Progenitor cell of endocrine pancreas (in vitro differentiated cells): ENCODE data around the gene PRPSAP2. TPM values are rescaled to one million over a fixed set of nuclear protein-coding genes. Genes with fewer than 3 reads are reported as not detected.

Experiments used
- DNase-seq: peaks from one replicate; pipeline ENCODE4 v3.0.0; 2021; ENCODE audit warnings: low spot score; ENCODE audit not compliant: unreplicated experiment
- H3K27ac Mint-ChIP-seq: 2 replicates; pipeline ENCODE4 v1.8.0; 2021; ENCODE audit warnings: mild to moderate bottlenecking, moderate library complexity, mixed read lengths
- H3K27me3 Mint-ChIP-seq: 2 replicates; pipeline ENCODE4 v1.8.0; 2021; ENCODE audit warnings: mixed read lengths
- H3K36me3 Mint-ChIP-seq: 2 replicates; pipeline ENCODE4 v1.8.0; 2022; ENCODE audit warnings: mixed read lengths; ENCODE audit not compliant: insufficient read depth
- H3K4me1 Mint-ChIP-seq: 2 replicates; pipeline ENCODE4 v1.8.0; 2021; ENCODE audit warnings: low read depth, mixed read lengths
- H3K4me3 Mint-ChIP-seq: 2 replicates; pipeline ENCODE4 v1.8.0; 2021; ENCODE audit warnings: low read depth, mild to moderate bottlenecking, moderate library complexity, mixed read lengths
- H3K9me3 Mint-ChIP-seq: 2 replicates; pipeline ENCODE4 v1.8.0; 2021; ENCODE audit warnings: low read depth, mixed read lengths
- CTCF ChIP-seq: fragments of 200-600 bp; sonication (generic); IDR thresholded peaks from one replicate; pipeline ENCODE4 v1.5.0; 2021; ENCODE audit warnings: antibody characterized with exemption, mild to moderate bottlenecking; ENCODE audit not compliant: unreplicated experiment
- total RNA-seq: library from RNA; stranded (reverse); gene quantifications from 2 replicates; pipeline ENCODE4 v1.2.1, GENCODE V29; 2021

Gene PRPSAP2
- total RNA-seq, 1 donor from 2014 or later = 66.9 TPM

- Mint-ChIP-seq H3K36me3 (peaks cover 15% of the 10 kb centered on the region), H3K27ac (no peak overlapping the region), H3K4me3 (no peak overlapping the region), H3K9me3 (no peaks in the 10 kb centered on the region), H3K27me3 (peaks cover 5% of the 10 kb centered on the region), H3K4me1 (no peaks in the 10 kb centered on the region)
- DNase-seq = no peak
- no peak for TF ChIP-seq CTCF
These were observed 74.6 kb downstream of the PRPSAP2 start for GRCh38 chr17:18932360-18933055.

- no peaks in the 10 kb centered on the region for H3K9me3 Mint-ChIP-seq
- no peak overlapping the region for H3K27ac Mint-ChIP-seq
- peaks cover 1% of the 10 kb centered on the region for H3K4me1 Mint-ChIP-seq
- H3K36me3 Mint-ChIP-seq = peaks cover 14% of the 10 kb centered on the region
- no peak overlapping the region for H3K4me3 Mint-ChIP-seq
- peaks cover 5% of the 10 kb centered on the region for H3K27me3 Mint-ChIP-seq
- TF ChIP-seq CTCF = no peak
- no peak for DNase-seq
These were observed 75.4 kb downstream of the PRPSAP2 start for GRCh38 chr17:18933102-18934058.

GRCh38 chr17:18937981-18938691 is 80.2 kb downstream of the PRPSAP2 start:
- no peaks in the 10 kb centered on the region for H3K36me3 Mint-ChIP-seq
- TF ChIP-seq CTCF = no peak
- no peak overlapping the region for H3K27ac Mint-ChIP-seq
- H3K4me1 Mint-ChIP-seq = peaks cover 3% of the 10 kb centered on the region
- H3K9me3 Mint-ChIP-seq = no peaks in the 10 kb centered on the region
- no peak for DNase-seq
- peaks cover 9% of the 10 kb centered on the region for H3K27me3 Mint-ChIP-seq
- no peak overlapping the region for H3K4me3 Mint-ChIP-seq

- Mint-ChIP-seq H3K4me1 (peaks cover 3% of the 10 kb centered on the region), H3K27ac (no peak overlapping the region), H3K9me3 (no peaks in the 10 kb centered on the region), H3K4me3 (no peak overlapping the region), H3K27me3 (peaks cover 9% of the 10 kb centered on the region), H3K36me3 (no peaks in the 10 kb centered on the region)
- DNase-seq = no peak
- TF ChIP-seq CTCF = no peak
These were observed 80.7 kb downstream of the PRPSAP2 start for GRCh38 chr17:18938692-18939023.

GRCh38 chr17:18944646-18945045 is 86.7 kb downstream of the PRPSAP2 start:
- Mint-ChIP-seq H3K36me3 (no peaks in the 10 kb centered on the region), H3K27ac (no peak overlapping the region), H3K9me3 (no peaks in the 10 kb centered on the region), H3K4me3 (no peak overlapping the region), H3K27me3 (peaks cover 7% of the 10 kb centered on the region), H3K4me1 (peaks cover 2% of the 10 kb centered on the region)
- no peak for DNase-seq
- no peak for TF ChIP-seq CTCF
